ENCODE data around the gene PRKCH. TPM values are rescaled to one million over a fixed set of nuclear protein-coding genes. Genes with fewer than 3 reads are reported as not detected.

Gene PRKCH
- total RNA-seq, 1 donor from 2014 or later = 43.0 TPM

DNA sequence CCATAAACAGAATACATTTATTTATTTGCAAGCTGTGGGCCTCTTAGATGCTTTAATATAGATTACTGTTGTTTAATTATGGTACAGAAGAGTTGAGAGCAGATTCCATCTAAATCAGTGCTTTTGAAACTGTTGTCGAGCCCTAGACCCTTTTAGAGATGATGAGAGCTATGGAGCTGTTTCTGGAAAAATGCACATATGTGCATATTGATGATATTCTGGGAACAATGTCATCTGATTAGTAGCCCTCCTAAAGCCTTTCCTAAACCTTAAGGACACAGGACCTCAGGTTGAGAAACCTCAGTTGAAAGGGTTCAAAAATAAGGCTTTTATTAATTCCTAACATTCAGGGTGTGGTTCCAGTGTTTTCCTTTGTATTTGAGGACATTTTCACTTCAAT is 11.7 kb downstream of the PRKCH start:
- H3K27ac ChIP-seq = peak overlapping the region; percentile 51
- TF ChIP-seq POLR2AphosphoS5 (IDR thresholded peaks at IDR 0.05; ENCODE audit: insufficient read depth in 1 of 2, low read depth in 1 of 2) (no peak), POLR2A (IDR thresholded peaks at IDR 0.05) (no peak)
- TF ChIP-seq, protein P1, sequence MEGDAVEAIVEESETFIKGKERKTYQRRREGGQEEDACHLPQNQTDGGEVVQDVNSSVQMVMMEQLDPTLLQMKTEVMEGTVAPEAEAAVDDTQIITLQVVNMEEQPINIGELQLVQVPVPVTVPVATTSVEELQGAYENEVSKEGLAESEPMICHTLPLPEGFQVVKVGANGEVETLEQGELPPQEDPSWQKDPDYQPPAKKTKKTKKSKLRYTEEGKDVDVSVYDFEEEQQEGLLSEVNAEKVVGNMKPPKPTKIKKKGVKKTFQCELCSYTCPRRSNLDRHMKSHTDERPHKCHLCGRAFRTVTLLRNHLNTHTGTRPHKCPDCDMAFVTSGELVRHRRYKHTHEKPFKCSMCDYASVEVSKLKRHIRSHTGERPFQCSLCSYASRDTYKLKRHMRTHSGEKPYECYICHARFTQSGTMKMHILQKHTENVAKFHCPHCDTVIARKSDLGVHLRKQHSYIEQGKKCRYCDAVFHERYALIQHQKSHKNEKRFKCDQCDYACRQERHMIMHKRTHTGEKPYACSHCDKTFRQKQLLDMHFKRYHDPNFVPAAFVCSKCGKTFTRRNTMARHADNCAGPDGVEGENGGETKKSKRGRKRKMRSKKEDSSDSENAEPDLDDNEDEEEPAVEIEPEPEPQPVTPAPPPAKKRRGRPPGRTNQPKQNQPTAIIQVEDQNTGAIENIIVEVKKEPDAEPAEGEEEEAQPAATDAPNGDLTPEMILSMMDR (IDR thresholded peaks at IDR 0.05) = no peak
- no peak for DNase-seq (ENCODE audit: extremely low spot score in 2 of 2)
- H3K27me3 ChIP-seq = no peaks in the 10 kb centered on the region
- intact Hi-C loops (cut with DNase I) = no loop called here
- no peak overlapping the region for H3K4me3 ChIP-seq
- H3K36me3 ChIP-seq = no peaks in the 10 kb centered on the region
- H3K9me3 ChIP-seq = no peaks in the 10 kb centered on the region
- H3K4me1 ChIP-seq = peaks cover 23% of the 10 kb centered on the region

DNA sequence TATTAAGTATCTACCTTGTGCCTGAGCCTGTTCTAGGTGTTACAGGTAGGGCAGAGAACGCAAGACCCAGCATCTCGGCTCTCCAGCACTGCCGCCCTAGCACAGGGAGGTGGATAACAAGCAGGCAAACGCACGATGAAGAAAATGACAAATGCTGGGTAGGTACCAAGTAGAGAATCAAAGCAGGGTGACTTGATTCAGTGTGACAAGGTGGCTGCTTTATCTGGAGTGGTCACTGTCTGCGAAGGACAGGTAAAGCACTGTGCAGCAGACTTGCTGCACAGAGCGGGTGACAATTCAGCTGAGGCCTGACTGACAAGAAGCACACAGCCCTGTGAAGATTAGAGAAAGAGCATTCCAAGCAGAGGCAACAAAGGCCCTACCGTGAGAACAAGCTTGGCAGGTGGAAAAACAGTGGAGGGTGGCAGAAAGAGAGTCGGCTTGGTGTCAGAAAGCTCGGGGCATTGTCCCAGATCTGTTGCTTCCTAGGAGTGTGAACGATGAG is 12.9 kb downstream of the PRKCH start:
- TF ChIP-seq, protein P1 (IDR thresholded peaks at IDR 0.05) = no peak
- no peak for TF ChIP-seq POLR2A (IDR thresholded peaks at IDR 0.05)
- no peak for TF ChIP-seq POLR2AphosphoS5 (IDR thresholded peaks at IDR 0.05; ENCODE audit: insufficient read depth in 1 of 2, low read depth in 1 of 2)
- peaks cover 19% of the 10 kb centered on the region for H3K4me1 ChIP-seq
- no peak overlapping the region for H3K4me3 ChIP-seq
- H3K36me3 ChIP-seq = no peaks in the 10 kb centered on the region
- no peaks in the 10 kb centered on the region for H3K27me3 ChIP-seq
- DNase-seq (ENCODE audit: extremely low spot score in 2 of 2) = no peak
- no peaks in the 10 kb centered on the region for H3K9me3 ChIP-seq
- intact Hi-C loops (cut with DNase I) = no loop called here
- peak overlapping the region; percentile 51 for H3K27ac ChIP-seq

DNA sequence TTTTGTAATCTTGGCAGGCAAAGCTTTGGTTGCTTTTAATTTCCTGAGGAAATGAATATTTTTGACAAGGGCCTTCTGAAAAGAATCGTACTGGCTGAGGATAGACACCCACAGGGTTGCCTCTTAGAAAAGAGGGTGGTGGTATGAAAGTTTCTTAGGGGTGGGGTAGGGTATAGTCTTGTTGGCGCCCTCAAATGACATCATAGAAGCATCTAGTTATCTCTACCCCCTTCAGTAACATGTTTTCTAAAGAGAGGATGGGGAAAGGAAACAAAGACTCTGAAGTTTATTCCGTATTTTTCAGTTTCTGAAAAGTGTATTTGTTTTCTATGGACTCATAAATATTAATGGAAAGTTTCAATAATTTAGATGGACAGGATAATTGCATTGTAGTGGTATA is 13.7 kb downstream of the PRKCH start:
- Histone ChIP-seq H3K4me1 (peaks cover 27% of the 10 kb centered on the region), H3K4me3 (no peak overlapping the region), H3K27me3 (no peaks in the 10 kb centered on the region), H3K27ac (peak overlapping the region; percentile 56), H3K9me3 (no peaks in the 10 kb centered on the region), H3K36me3 (no peaks in the 10 kb centered on the region)
- TF ChIP-seq POLR2AphosphoS5 (IDR thresholded peaks at IDR 0.05; ENCODE audit: insufficient read depth in 1 of 2, low read depth in 1 of 2) = no peak
- TF ChIP-seq, protein P1 (IDR thresholded peaks at IDR 0.05) = no peak
- intact Hi-C loops (cut with DNase I) = no loop called here
- DNase-seq (ENCODE audit: extremely low spot score in 2 of 2) = no peak

DNA sequence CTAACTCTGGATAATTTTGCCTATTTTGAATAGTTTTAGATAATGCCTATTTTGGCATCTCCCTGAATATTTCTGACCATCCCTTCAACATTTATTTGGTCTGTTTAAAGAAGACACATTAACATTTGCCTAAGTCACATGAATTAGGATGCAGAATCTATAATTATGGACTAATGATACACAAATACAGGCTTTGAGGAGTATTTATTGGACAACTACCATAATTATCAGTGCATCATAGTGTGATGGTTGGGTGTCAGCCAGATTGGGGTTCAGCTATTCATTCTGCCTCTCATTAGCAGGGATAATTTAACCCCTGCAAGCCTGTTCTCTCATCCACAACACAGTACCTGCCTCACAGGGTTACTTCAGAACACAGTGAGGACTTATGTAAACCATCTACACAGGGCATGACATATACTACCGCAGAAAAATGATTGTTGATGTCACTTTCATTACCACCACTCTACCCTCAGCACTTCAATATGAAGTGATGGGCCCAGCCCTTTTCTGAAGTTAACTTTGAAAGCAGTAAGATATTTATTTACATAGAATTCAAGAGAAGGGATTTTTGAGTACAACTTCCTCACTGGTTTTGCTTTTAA is 14.4 kb downstream of the PRKCH start:
- Histone ChIP-seq H3K27ac (peak overlapping the region; percentile 56), H3K9me3 (no peaks in the 10 kb centered on the region), H3K4me1 (peaks cover 29% of the 10 kb centered on the region), H3K36me3 (no peaks in the 10 kb centered on the region), H3K4me3 (no peak overlapping the region), H3K27me3 (no peaks in the 10 kb centered on the region)
- no peak for TF ChIP-seq POLR2A (IDR thresholded peaks at IDR 0.05)
- TF ChIP-seq, protein P1 (IDR thresholded peaks at IDR 0.05) = no peak
- TF ChIP-seq POLR2AphosphoS5 (IDR thresholded peaks at IDR 0.05; ENCODE audit: insufficient read depth in 1 of 2, low read depth in 1 of 2) = no peak
- intact Hi-C loops (cut with DNase I) = no loop called here
- DNase-seq (ENCODE audit: extremely low spot score in 2 of 2) = no peak

DNA sequence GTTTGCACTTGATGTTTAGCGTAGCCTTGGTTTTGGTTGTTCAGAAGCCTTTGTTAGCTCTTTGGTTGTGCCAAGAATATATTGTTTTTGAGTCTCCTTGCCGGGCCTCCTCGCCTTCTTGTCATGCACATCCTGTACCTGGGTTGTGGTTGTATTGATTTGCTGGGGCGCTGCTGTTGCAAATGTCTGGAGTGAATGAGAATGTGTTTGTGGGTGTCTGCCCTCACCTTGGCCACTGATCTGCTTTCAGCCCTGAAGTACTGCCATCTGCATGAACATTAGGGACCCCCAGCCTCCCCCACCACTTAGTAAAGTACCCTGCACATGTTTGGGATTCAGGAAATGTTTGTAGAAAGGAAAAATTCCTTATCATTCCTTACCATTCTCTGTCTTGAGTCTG is 16.5 kb downstream of the PRKCH start:
- intact Hi-C loops (cut with DNase I) = no loop called here
- TF ChIP-seq, protein P1 (IDR thresholded peaks at IDR 0.05) = no peak
- no peak for TF ChIP-seq POLR2A (IDR thresholded peaks at IDR 0.05)
- TF ChIP-seq POLR2AphosphoS5 (IDR thresholded peaks at IDR 0.05; ENCODE audit: insufficient read depth in 1 of 2, low read depth in 1 of 2) = no peak
- no peak for DNase-seq (ENCODE audit: extremely low spot score in 2 of 2)

More for the DNA sequence above, 16.5 kb downstream of the PRKCH start:
- Histone ChIP-seq H3K36me3 (no peaks in the 10 kb centered on the region), H3K9me3 (no peaks in the 10 kb centered on the region), H3K27ac (peak overlapping the region; percentile 32), H3K27me3 (no peaks in the 10 kb centered on the region), H3K4me3 (no peak overlapping the region), H3K4me1 (peaks cover 34% of the 10 kb centered on the region)
